ENCODE results near the gene GNAZ.

Gene GNAZ

DNA sequence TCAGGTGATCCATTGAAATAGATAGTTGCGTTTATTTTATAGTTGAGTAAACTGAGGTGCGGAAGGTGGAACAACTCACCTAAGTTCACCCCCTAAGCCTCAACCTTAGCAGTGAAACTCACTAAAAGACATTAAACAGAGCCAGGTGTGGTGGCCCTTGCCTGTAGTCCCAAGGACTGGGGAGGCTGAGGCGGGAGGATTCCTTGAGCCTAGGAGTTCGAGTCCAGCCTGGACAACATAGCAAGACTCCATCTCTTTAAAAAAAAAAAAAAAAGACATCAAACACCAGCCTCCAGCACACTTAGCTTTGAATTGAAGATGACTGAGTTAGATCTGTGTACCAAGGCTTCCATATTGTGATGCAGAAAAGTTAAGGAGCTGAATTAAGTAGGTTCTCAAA is 74.1 kb downstream of the GNAZ start:
- TF ChIP-seq GABPA (IDR thresholded peaks at IDR 0.05; ENCODE audit: low read depth) (no peak), SPI1 (IDR thresholded peaks at IDR 0.05; ENCODE audit: borderline replicate concordance, low read depth) (no peak), POLR2AphosphoS5 (IDR thresholded peaks at IDR 0.05; ENCODE audit: low read depth) (no peak)
- TF ChIP-seq, protein P1, sequence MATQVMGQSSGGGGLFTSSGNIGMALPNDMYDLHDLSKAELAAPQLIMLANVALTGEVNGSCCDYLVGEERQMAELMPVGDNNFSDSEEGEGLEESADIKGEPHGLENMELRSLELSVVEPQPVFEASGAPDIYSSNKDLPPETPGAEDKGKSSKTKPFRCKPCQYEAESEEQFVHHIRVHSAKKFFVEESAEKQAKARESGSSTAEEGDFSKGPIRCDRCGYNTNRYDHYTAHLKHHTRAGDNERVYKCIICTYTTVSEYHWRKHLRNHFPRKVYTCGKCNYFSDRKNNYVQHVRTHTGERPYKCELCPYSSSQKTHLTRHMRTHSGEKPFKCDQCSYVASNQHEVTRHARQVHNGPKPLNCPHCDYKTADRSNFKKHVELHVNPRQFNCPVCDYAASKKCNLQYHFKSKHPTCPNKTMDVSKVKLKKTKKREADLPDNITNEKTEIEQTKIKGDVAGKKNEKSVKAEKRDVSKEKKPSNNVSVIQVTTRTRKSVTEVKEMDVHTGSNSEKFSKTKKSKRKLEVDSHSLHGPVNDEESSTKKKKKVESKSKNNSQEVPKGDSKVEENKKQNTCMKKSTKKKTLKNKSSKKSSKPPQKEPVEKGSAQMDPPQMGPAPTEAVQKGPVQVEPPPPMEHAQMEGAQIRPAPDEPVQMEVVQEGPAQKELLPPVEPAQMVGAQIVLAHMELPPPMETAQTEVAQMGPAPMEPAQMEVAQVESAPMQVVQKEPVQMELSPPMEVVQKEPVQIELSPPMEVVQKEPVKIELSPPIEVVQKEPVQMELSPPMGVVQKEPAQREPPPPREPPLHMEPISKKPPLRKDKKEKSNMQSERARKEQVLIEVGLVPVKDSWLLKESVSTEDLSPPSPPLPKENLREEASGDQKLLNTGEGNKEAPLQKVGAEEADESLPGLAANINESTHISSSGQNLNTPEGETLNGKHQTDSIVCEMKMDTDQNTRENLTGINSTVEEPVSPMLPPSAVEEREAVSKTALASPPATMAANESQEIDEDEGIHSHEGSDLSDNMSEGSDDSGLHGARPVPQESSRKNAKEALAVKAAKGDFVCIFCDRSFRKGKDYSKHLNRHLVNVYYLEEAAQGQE (IDR thresholded peaks at IDR 0.05; ENCODE audit: insufficient replicate concordance, low read depth), result no peak
- TF ChIP-seq, protein P2, sequence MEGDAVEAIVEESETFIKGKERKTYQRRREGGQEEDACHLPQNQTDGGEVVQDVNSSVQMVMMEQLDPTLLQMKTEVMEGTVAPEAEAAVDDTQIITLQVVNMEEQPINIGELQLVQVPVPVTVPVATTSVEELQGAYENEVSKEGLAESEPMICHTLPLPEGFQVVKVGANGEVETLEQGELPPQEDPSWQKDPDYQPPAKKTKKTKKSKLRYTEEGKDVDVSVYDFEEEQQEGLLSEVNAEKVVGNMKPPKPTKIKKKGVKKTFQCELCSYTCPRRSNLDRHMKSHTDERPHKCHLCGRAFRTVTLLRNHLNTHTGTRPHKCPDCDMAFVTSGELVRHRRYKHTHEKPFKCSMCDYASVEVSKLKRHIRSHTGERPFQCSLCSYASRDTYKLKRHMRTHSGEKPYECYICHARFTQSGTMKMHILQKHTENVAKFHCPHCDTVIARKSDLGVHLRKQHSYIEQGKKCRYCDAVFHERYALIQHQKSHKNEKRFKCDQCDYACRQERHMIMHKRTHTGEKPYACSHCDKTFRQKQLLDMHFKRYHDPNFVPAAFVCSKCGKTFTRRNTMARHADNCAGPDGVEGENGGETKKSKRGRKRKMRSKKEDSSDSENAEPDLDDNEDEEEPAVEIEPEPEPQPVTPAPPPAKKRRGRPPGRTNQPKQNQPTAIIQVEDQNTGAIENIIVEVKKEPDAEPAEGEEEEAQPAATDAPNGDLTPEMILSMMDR (IDR thresholded peaks at IDR 0.05; ENCODE audit: insufficient read depth, low read length), result no peak
- no peak overlapping the region for H3K4me3 ChIP-seq (replicated peaks; ENCODE audit: insufficient read depth, low read length)
- H3K27ac ChIP-seq (replicated peaks), result no peak overlapping the region

DNA sequence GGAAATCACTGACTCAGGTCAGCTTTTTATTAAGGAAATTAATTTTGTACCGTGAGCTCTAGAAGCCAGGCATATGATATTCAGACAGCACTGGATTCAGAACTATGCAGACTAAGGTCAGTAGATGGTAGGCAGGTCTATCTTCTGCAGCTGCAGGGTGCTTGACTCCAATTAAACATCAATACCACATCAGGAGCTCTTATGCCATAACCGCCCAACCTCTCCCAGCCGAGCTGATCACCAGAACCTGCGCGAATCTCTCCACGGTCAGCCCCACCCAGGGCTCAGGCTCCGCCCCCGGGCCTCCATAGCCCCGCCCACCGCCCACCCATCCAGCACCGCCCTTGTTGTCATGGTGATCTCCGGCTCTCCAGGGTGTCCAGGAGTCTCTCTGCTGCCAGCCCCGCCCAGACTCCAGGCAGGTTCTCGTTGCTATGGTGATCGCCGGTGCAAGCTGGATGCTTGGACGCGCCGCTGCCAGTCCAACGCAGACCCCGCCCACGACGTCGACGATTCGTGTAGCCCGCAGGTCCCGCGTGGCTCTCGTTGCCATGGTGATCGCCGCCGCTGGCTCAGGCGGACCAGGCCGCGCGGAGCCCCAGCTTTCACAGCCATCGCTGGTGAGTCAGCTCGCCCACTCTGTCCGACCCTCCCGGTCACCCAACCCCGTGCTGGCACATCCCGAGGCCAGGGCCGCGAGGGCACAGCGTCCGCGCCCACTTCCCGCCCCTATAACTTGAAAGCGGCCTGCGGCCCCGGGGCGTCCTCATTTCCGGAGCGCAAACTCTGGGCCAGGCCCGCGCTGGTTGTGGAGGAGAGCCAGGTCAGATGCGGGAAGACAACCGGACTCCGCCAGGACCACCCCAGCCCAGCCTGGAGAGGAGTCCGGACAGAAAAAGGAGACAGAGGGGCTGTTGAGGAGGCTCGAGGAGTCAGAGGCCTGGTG is 74.9 kb downstream of the GNAZ start, which contains the start of gene RAB36:
RAB36 (plus strand) TSS at position 546 of the 946 bp plus-strand sequence. CDS start 1,140 bp downstream, outside the sequence.
- TF ChIP-seq, protein P2 (IDR thresholded peaks at IDR 0.05; ENCODE audit: insufficient read depth, low read length), result no peak
- TF ChIP-seq, protein P1 (IDR thresholded peaks at IDR 0.05; ENCODE audit: insufficient replicate concordance, low read depth), result no peak
- TF ChIP-seq SPI1 (IDR thresholded peaks at IDR 0.05; ENCODE audit: borderline replicate concordance, low read depth) (no peak), POLR2AphosphoS5 (IDR thresholded peaks at IDR 0.05; ENCODE audit: low read depth) (no peak), GABPA (IDR thresholded peaks at IDR 0.05; ENCODE audit: low read depth) (no peak)
- DNase-seq (ENCODE audit: low read depth in 1 of 2, low spot score in 1 of 2), result peak in 1 of 2 experiments; percentile 18
- Histone ChIP-seq H3K27ac (replicated peaks) (no peak within 1 kb of the TSS), H3K27me3 (ENCODE audit: insufficient read depth, poor library complexity, severe bottlenecking) (no peaks in the 10 kb centered on the region), H3K4me3 (replicated peaks; ENCODE audit: insufficient read depth, low read length) (no peak within 1 kb of the TSS)

More for the DNA sequence above, 74.1 kb downstream of the GNAZ start:
- no peak for DNase-seq (ENCODE audit: low read depth in 1 of 2, low spot score in 1 of 2)
- no peaks in the 10 kb centered on the region for H3K27me3 ChIP-seq (ENCODE audit: insufficient read depth, poor library complexity, severe bottlenecking)

DNA sequence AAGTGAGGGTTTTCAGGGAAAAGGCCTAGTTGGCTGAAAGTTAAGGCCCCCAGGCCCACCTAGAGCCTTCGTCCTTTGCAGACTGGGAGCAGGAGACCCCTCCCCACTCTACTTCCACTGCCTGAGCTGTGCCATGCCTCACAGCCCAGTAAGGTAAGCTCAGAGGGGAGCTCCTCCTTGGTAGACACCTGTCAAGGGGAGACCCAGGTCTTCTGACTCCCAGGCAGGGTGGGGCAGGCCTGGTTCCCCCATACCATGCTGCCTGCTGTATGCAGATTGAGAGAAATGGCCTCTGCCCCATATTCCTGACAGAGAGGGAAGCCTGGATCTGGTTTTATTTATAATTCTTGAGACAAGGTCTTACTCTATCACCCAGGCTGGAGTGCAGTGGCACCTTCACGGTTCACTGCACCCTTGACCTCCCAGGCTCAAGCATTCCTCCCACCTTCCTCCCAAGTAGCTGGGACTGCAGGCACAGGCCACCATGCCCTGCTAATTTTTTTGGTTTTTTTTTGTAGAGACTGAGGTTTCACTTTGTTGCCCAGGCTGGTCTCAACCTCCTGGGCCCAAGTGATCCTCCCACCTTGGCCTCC is 75.7 kb downstream of the GNAZ start:
- TF ChIP-seq POLR2AphosphoS5 (IDR thresholded peaks at IDR 0.05; ENCODE audit: low read depth), result no peak
- TF ChIP-seq GABPA (IDR thresholded peaks at IDR 0.05; ENCODE audit: low read depth), result no peak
- TF ChIP-seq, protein P1 (IDR thresholded peaks at IDR 0.05; ENCODE audit: insufficient replicate concordance, low read depth), result no peak
- TF ChIP-seq, protein P2 (IDR thresholded peaks at IDR 0.05; ENCODE audit: insufficient read depth, low read length), result no peak
- TF ChIP-seq SPI1 (IDR thresholded peaks at IDR 0.05; ENCODE audit: borderline replicate concordance, low read depth), result no peak
- Histone ChIP-seq H3K4me3 (replicated peaks; ENCODE audit: insufficient read depth, low read length) (no peak overlapping the region), H3K27ac (replicated peaks) (no peak overlapping the region), H3K27me3 (ENCODE audit: insufficient read depth, poor library complexity, severe bottlenecking) (no peaks in the 10 kb centered on the region)
- no peak for DNase-seq (ENCODE audit: low read depth in 1 of 2, low spot score in 1 of 2)

All from HL-60 (cell line).